Esophagus squamous epithelium (tissue), 5 donors: ENCODE data around the gene SIAH2. TPM values are rescaled to one million over a fixed set of nuclear protein-coding genes. Genes with fewer than 3 reads are reported as not detected.
A peak's percentile ranks its signal among the peaks of the same experiment; 100 is the strongest.

Experiments
- DNase-seq: peaks from one replicate; lab custom pipeline; 2025; lab: John Stamatoyannopoulos, UW
- H3K27ac ChIP-seq, 4 donors: fragments of 200-600 bp; sonication (generic); one replicate each; pipeline ENCODE4 v1.5.1; 2016 to 2019; ENCODE audit warnings: mild to moderate bottlenecking in 1 of 4
- H3K27me3 ChIP-seq, 4 donors: fragments of 200-600 bp; sonication (generic); 1 replicate in 3 of 4; 2 replicates in 1 of 4; pipeline versions ENCODE4 v1.5.1 to v1.6.0; 2017 to 2021; ENCODE audit warnings: antibody characterized with exemption in 1 of 4
- H3K36me3 ChIP-seq, 3 donors: fragments of 200-600 bp; sonication (generic); one replicate each; pipeline ENCODE4 v1.5.1; 2016 to 2019
- H3K4me1 ChIP-seq, 3 donors: fragments of 200-600 bp; sonication (generic); one replicate each; pipeline ENCODE4 v1.5.1; 2017 to 2019
- H3K4me3 ChIP-seq, 4 donors: fragments of 200-600 bp; sonication (generic); 1 replicate in 3 of 4; 2 replicates in 1 of 4; pipeline ENCODE4 v1.5.1; 2016 to 2019; ENCODE audit warnings: mild to moderate bottlenecking in 2 of 4, moderate library complexity in 1 of 4
- H3K9me3 ChIP-seq, 3 donors: fragments of 200-600 bp; sonication (generic); one replicate each; pipeline ENCODE4 v1.5.1; 2016 to 2019
- CTCF ChIP-seq, 6 experiments: fragments of 450-650 bp in 4 of 6; fragments of 200-600 bp in 2 of 6; sonication (generic) in 2 of 6; IDR thresholded peaks; one replicate each; pipeline ENCODE4 v1.5.1; 2016 to 2019; ENCODE audit warnings: antibody characterized with exemption in 6 of 6, mild to moderate bottlenecking in 4 of 6, moderate library complexity in 4 of 6
- POLR2A ChIP-seq, 4 donors: fragments of 450-650 bp; IDR thresholded peaks; one replicate each; pipeline ENCODE4 v1.6.1; 2017; ENCODE audit warnings: antibody characterized with exemption in 4 of 4, mild to moderate bottlenecking in 4 of 4, moderate library complexity in 3 of 4
- WGBS, 2 donors: methylation state at CpG; one replicate each; pipeline ENCODE4 v1.1.5; 2018; 5-methylcytosine and 5-hydroxymethylcytosine counted together
- intact Hi-C: fragments of 100-400 bp; cut with DNase I; formaldehyde crosslinking; loops from one replicate; pipeline ENCODE4 v1.15.0; 2022
- total RNA-seq, 4 donors: library from RNA; depleted of rRNA; stranded (reverse); fragments of >200 nt; gene quantifications; one replicate each; pipeline ENCODE4 v1.1.0, GENCODE V29; 2016
- donor health status: DM: yes; HTN: yes; CAD: no.

SIAH2 gene
- total RNA-seq, 4 donors from 2014 or later, result 39.4 to 74.8 (median 51.8) TPM

- 1% methylated on average over 22 to 37 of the region's 48 CpGs for WGBS, 2 donors
- Histone ChIP-seq H3K27me3 (no peaks in the 10 kb centered on the region), H3K9me3 (no peaks in the 10 kb centered on the region), H3K4me3 (peak overlapping the region; percentile 88 to 94 (median 90)), H3K4me1 (peaks cover 19 to 60% (median 21%) of the 10 kb centered on the region in 3 donors), H3K36me3 (peaks cover 0 to 15% (median 0%) of the 10 kb centered on the region in 3 donors), H3K27ac (peak overlapping the region; percentile 98 to 100 (median 99))
- TF ChIP-seq CTCF (IDR thresholded peaks at IDR 0.05) (no peak), POLR2A (IDR thresholded peaks at IDR 0.05) (peak in 2 of 4 donors; percentile 62 to 69)
- intact Hi-C loops, result no loop called here
- no peak for DNase-seq
Observed at GRCh38 chr3:150761831-150762661, 923 bp downstream of the SIAH2 start.

GRCh38 chr3:150760431-150761200 is 2.4 kb downstream of the SIAH2 start:
- DNase-seq, result no peak
- intact Hi-C loops, result no loop called here
- peaks cover 0 to 21% (median 0%) of the 10 kb centered on the region in 3 donors for H3K36me3 ChIP-seq
- H3K4me3 ChIP-seq, result peak overlapping the region; percentile 88 to 94 (median 90)
- H3K9me3 ChIP-seq, result no peaks in the 10 kb centered on the region
- no peaks in the 10 kb centered on the region for H3K27me3 ChIP-seq
- no peak for TF ChIP-seq POLR2A (IDR thresholded peaks at IDR 0.05)
- peak in 3 of 6 experiments; percentile 2 to 21 (median 7) for TF ChIP-seq CTCF (IDR thresholded peaks at IDR 0.05)
- 21 to 25% methylated on average over 6 of the region's 6 CpGs for WGBS, 2 donors
- peak overlapping the region; percentile 98 to 100 (median 99) for H3K27ac ChIP-seq
- peaks cover 19 to 74% (median 22%) of the 10 kb centered on the region in 3 donors for H3K4me1 ChIP-seq

GRCh38 chr3:150759947-150760346 is 3.0 kb downstream of the SIAH2 start:
- peaks cover 19 to 81% (median 24%) of the 10 kb centered on the region in 3 donors for H3K4me1 ChIP-seq

GRCh38 chr3:150759319-150759718 is 3.6 kb downstream of the SIAH2 start:
- peaks cover 0 to 24% (median 0%) of the 10 kb centered on the region in 3 donors for H3K36me3 ChIP-seq
- H3K4me1 ChIP-seq, result peaks cover 19 to 81% (median 20%) of the 10 kb centered on the region in 3 donors
- intact Hi-C loops, result no loop called here
- H3K27ac ChIP-seq, result peak overlapping the region; percentile 98 to 100 (median 99)
- peak overlapping the region in 2 of 4 donors; percentile 92 to 94 for H3K4me3 ChIP-seq
- no peaks in the 10 kb centered on the region for H3K27me3 ChIP-seq
- no peaks in the 10 kb centered on the region for H3K9me3 ChIP-seq
- no peak for DNase-seq
- TF ChIP-seq POLR2A (IDR thresholded peaks at IDR 0.05) (peak in 1 of 4 donors; percentile 14), CTCF (IDR thresholded peaks at IDR 0.05) (no peak)
- 22 to 48% methylated on average over 3 of the region's 3 CpGs for WGBS, 2 donors

More at GRCh38 chr3:150759947-150760346, 3.0 kb downstream of the SIAH2 start:
- Histone ChIP-seq H3K27ac (peak overlapping the region; percentile 98 to 100 (median 99)), H3K36me3 (peaks cover 0 to 24% (median 0%) of the 10 kb centered on the region in 3 donors), H3K4me3 (peak overlapping the region; percentile 88 to 94 (median 90)), H3K27me3 (no peaks in the 10 kb centered on the region), H3K9me3 (no peaks in the 10 kb centered on the region)
- no peak for TF ChIP-seq POLR2A (IDR thresholded peaks at IDR 0.05)
- no peak for TF ChIP-seq CTCF (IDR thresholded peaks at IDR 0.05)
- 54 to 69% methylated on average over 2 of the region's 2 CpGs for WGBS, 2 donors
- intact Hi-C loops, result no loop called here
- DNase-seq, result no peak
